ENCODE measurements around the gene EIF2AK2.

DNA sequence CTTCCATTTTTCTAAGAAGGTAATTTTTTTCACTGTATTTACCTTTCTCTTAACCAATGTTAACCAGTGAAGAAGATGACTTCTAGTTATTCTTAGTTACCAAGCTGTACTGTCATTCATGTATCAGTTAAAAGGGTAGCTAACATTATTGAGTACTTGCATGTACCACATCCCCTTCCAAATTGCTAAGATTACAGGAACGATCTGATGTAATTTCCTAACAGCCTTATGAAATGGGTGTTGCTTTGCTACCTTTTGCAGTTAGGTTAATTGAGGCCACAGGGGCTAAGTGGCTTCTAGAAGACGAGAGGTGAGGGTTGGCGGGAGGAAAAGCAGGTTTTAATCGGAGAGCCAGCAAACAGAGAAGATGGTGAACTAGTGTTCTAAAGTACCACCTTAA lies 33.5 kb upstream of the EIF2AK2 start:
- no peak for TF ChIP-seq SIN3A (IDR thresholded peaks at IDR 0.05; ENCODE audit: borderline replicate concordance, insufficient read depth, low read length)
- TF ChIP-seq POLR2AphosphoS5 (IDR thresholded peaks at IDR 0.05; ENCODE audit: low read depth, low read length), result no peak
- TF ChIP-seq FOXP2 (optimal IDR thresholded peaks at IDR 0.05; ENCODE audit: borderline replicate concordance, extremely low read depth, extremely low read length, insufficient read depth), result no peak
- no peak for TF ChIP-seq REST (IDR thresholded peaks at IDR 0.05; ENCODE audit: insufficient read depth in 1 of 2, low read depth in 2 of 2, low read length in 2 of 2)
- TF ChIP-seq TAF1 (IDR thresholded peaks at IDR 0.05; ENCODE audit: borderline replicate concordance, insufficient read depth, low read length), result no peak

All from PFSK-1 (cell line).